GM19468 (cell line): ENCODE results near the gene LPAR1.

Experiments
- ATAC-seq: cut with Tn5 transposase; IDR thresholded peaks from one replicate; pipeline ENCODE4 v1.9.1; 2021; ENCODE audit warnings: mild to moderate bottlenecking, moderate library complexity, moderate number of reproducible peaks; ENCODE audit not compliant: unreplicated experiment; ENCODE audit errors: extremely low read depth

Gene LPAR1

GRCh38 chr9:110971234-110971633 is 67.0 kb downstream of the LPAR1 start:
- ATAC-seq, result no peak

GRCh38 chr9:110969971-110970386 is 68.3 kb downstream of the LPAR1 start:
- ATAC-seq, result no peak

GRCh38 chr9:110968096-110968495 is 70.2 kb downstream of the LPAR1 start:
- ATAC-seq, result no peak

GRCh38 chr9:110967196-110967595 is 71.1 kb downstream of the LPAR1 start:
- no peak for ATAC-seq

- no peak for ATAC-seq
These were observed 78.0 kb downstream of the LPAR1 start for GRCh38 chr9:110960288-110960687.

GRCh38 chr9:110958847-110959246 is 79.4 kb downstream of the LPAR1 start:
- ATAC-seq, result no peak

GRCh38 chr9:110954822-110955291 is 83.4 kb downstream of the LPAR1 start:
- no peak for ATAC-seq

- no peak for ATAC-seq
These were observed 85.8 kb downstream of the LPAR1 start for GRCh38 chr9:110952540-110952859.

- ATAC-seq, result no peak
These were observed 86.3 kb downstream of the LPAR1 start for GRCh38 chr9:110951805-110952539.

GRCh38 chr9:110950041-110950645 is 88.1 kb downstream of the LPAR1 start:
- no peak for ATAC-seq

- ATAC-seq, result no peak
These were observed 89.2 kb downstream of the LPAR1 start for GRCh38 chr9:110949081-110949480.

- no peak for ATAC-seq
These were observed 90.7 kb downstream of the LPAR1 start for GRCh38 chr9:110947491-110948044.

GRCh38 chr9:110942522-110942921 is 95.7 kb downstream of the LPAR1 start:
- ATAC-seq, result no peak

GRCh38 chr9:110940951-110941557 is 97.2 kb downstream of the LPAR1 start:
- no peak for ATAC-seq

GRCh38 chr9:110939573-110939972 is 98.7 kb downstream of the LPAR1 start:
- no peak for ATAC-seq

- no peak for ATAC-seq
These were observed 99.2 kb downstream of the LPAR1 start for GRCh38 chr9:110939047-110939446.

- ATAC-seq, result no peak
These were observed 100.0 kb downstream of the LPAR1 start for GRCh38 chr9:110938242-110938641.

GRCh38 chr9:110936719-110937452 is 101.4 kb downstream of the LPAR1 start:
- no peak for ATAC-seq

GRCh38 chr9:110936237-110936636 is 102.0 kb downstream of the LPAR1 start:
- ATAC-seq, result no peak

GRCh38 chr9:110935829-110936228 is 102.4 kb downstream of the LPAR1 start:
- no peak for ATAC-seq
